GM23338 (cell line): ENCODE measurements around the gene SUPT3H. TPM values are rescaled to one million over a fixed set of nuclear protein-coding genes. Genes with fewer than 3 reads are reported as not detected.

Source experiments
- ATAC-seq: fragments of 200-7000 bp; cut with Tn5 transposase; 3 replicates; pipeline ENCODE4 v1.9.1; 2020
- DNase-seq: peaks from one replicate; pipeline ENCODE4 v3.0.0-alpha.2; 2015; ENCODE audit warnings: low spot score
- H2AFZ ChIP-seq: fragments of 200-600 bp; sonication (generic); 2 replicates; pipeline ENCODE4 v1.8.0; 2016; ENCODE audit warnings: antibody characterized with exemption, mild to moderate bottlenecking, moderate library complexity
- H3F3A ChIP-seq: fragments of 200-600 bp; sonication (generic); replicated peaks from 2 replicates; pipeline ENCODE4 v1.8.0; 2017; ENCODE audit warnings: antibody characterized with exemption, mixed run types, low read depth
- H3K27ac ChIP-seq: fragments of 200-600 bp; sonication (generic); 2 replicates; pipeline ENCODE4 v1.6.1; 2016; ENCODE audit warnings: low read depth
- H3K27me3 ChIP-seq: fragments of 200-600 bp; sonication (generic); 2 replicates; pipeline ENCODE4 v1.8.0; 2016; ENCODE audit warnings: mild to moderate bottlenecking, mixed run types, moderate library complexity; ENCODE audit not compliant: insufficient read depth
- H3K36me3 ChIP-seq: fragments of 200-600 bp; sonication (generic); 2 replicates; pipeline ENCODE4 v1.8.0; 2016; ENCODE audit warnings: mild to moderate bottlenecking; ENCODE audit not compliant: insufficient read depth
- H3K4me1 ChIP-seq: fragments of 200-600 bp; sonication (generic); 2 replicates; pipeline ENCODE4 v1.8.0; 2016; ENCODE audit warnings: mild to moderate bottlenecking, moderate library complexity; ENCODE audit not compliant: insufficient read depth
- H3K4me2 ChIP-seq: fragments of 200-600 bp; sonication (generic); 2 replicates; pipeline ENCODE4 v1.7.1; 2017; ENCODE audit warnings: mixed run types
- H3K4me3 ChIP-seq: fragments of 200-600 bp; sonication (generic); 2 replicates; pipeline ENCODE4 v1.6.1; 2016; ENCODE audit warnings: mixed run types
- H3K79me2 ChIP-seq: fragments of 200-600 bp; sonication (generic); replicated peaks from 2 replicates; pipeline ENCODE4 v1.8.0; 2017; ENCODE audit warnings: mild to moderate bottlenecking; ENCODE audit not compliant: insufficient read depth
- H3K9me2 ChIP-seq: fragments of 200-600 bp; sonication (generic); 2 replicates; pipeline ENCODE4 v1.8.0; 2017; ENCODE audit not compliant: insufficient read depth
- H4K20me1 ChIP-seq: fragments of 200-600 bp; sonication (generic); replicated peaks from 2 replicates; pipeline ENCODE4 v1.8.0; 2017; ENCODE audit warnings: mild to moderate bottlenecking; ENCODE audit not compliant: insufficient read depth
- H3K27ac Mint-ChIP-seq: 2 replicates; pipeline ENCODE4 v1.8.0; 2020; ENCODE audit warnings: inconsistent platforms, mild to moderate bottlenecking, moderate library complexity, mixed read lengths
- H3K27me3 Mint-ChIP-seq: 3 replicates; pipeline ENCODE4 v1.8.0; 2022; ENCODE audit warnings: low read depth, mild to moderate bottlenecking, moderate library complexity, mixed read lengths, inconsistent platforms; ENCODE audit not compliant: insufficient read depth, poor library complexity
- H3K36me3 Mint-ChIP-seq: 3 replicates; pipeline ENCODE4 v1.8.0; 2021; ENCODE audit warnings: low read depth, mild to moderate bottlenecking, inconsistent platforms, moderate library complexity, mixed read lengths
- H3K4me1 Mint-ChIP-seq: 3 replicates; pipeline ENCODE4 v1.8.0; 2020; ENCODE audit warnings: mild to moderate bottlenecking, inconsistent platforms, mixed read lengths
- H3K4me3 Mint-ChIP-seq: 3 replicates; pipeline ENCODE4 v1.8.0; 2021; ENCODE audit warnings: moderate library complexity, mild to moderate bottlenecking, inconsistent platforms, mixed read lengths
- H3K9me3 Mint-ChIP-seq: 3 replicates; pipeline ENCODE4 v1.8.0; 2020; ENCODE audit warnings: moderate library complexity, mild to moderate bottlenecking, inconsistent platforms, mixed read lengths
- EZH2phosphoT487 ChIP-seq: fragments of 200-600 bp; sonication (generic); IDR thresholded peaks from one replicate; pipeline ENCODE4 v1.8.1; 2018; ENCODE audit warnings: antibody characterized with exemption; ENCODE audit not compliant: unreplicated experiment
- JUNB ChIP-seq: IDR thresholded peaks from one replicate; pipeline ENCODE4 v1.6.1; 2016; ENCODE audit warnings: antibody characterized with exemption; ENCODE audit not compliant: unreplicated experiment
- NANOG ChIP-seq: IDR thresholded peaks from 2 replicates; pipeline ENCODE4 v1.6.1; 2016; ENCODE audit warnings: antibody characterized with exemption, borderline replicate concordance
- POLR2AphosphoS5 ChIP-seq: IDR thresholded peaks from 2 replicates; pipeline ENCODE4 v1.6.1; 2016; ENCODE audit warnings: antibody characterized with exemption, low read depth
- ZNF331 ChIP-seq: fragments of 250-450 bp; sonication (Bioruptor Pico); IDR thresholded peaks from 2 replicates; pipeline ENCODE4 v1.5.0; 2020; ENCODE audit warnings: low read depth, mild to moderate bottlenecking, moderate library complexity
- polyA plus RNA-seq: library from polyadenylated mRNA; unstranded; fragments of >200 nt; fragmentation: Nextera tagmentation; extraction: Ambion mirVana; gene quantifications from 2 replicates; pipeline ENCODE4 v1.2.1, GENCODE V29; 2016
- total RNA-seq: library from RNA; depleted of rRNA; stranded (reverse); fragments of >200 nt; shearing (Covaris generic); gene quantifications from 2 replicates; pipeline ENCODE4 v1.2.3, GENCODE V29; 2014
- TF ChIP-seq, protein P1 (sequence below): fragments of 250-450 bp; sonication (Bioruptor Pico); IDR thresholded peaks from 2 replicates; pipeline ENCODE4 v1.5.0; 2020; ENCODE audit warnings: mild to moderate bottlenecking, moderate library complexity
- TF ChIP-seq, protein P2 (sequence below), 2 experiments: fragments of 200-600 bp in 1 of 2; sonication (generic) in 1 of 2; conservative IDR thresholded peaks; 2 replicates each; pipeline versions ENCODE4 v1.5.1 to v1.6.1; 2016 to 2017; ENCODE audit warnings: antibody characterized with exemption in 2 of 2, low read depth in 2 of 2, mild to moderate bottlenecking in 2 of 2, moderate library complexity in 1 of 2

Gene SUPT3H
- total and polyA plus RNA-seq, 2 experiments from 2014 or later: 11.4 to 30.1 TPM

- TF ChIP-seq, protein P1, sequence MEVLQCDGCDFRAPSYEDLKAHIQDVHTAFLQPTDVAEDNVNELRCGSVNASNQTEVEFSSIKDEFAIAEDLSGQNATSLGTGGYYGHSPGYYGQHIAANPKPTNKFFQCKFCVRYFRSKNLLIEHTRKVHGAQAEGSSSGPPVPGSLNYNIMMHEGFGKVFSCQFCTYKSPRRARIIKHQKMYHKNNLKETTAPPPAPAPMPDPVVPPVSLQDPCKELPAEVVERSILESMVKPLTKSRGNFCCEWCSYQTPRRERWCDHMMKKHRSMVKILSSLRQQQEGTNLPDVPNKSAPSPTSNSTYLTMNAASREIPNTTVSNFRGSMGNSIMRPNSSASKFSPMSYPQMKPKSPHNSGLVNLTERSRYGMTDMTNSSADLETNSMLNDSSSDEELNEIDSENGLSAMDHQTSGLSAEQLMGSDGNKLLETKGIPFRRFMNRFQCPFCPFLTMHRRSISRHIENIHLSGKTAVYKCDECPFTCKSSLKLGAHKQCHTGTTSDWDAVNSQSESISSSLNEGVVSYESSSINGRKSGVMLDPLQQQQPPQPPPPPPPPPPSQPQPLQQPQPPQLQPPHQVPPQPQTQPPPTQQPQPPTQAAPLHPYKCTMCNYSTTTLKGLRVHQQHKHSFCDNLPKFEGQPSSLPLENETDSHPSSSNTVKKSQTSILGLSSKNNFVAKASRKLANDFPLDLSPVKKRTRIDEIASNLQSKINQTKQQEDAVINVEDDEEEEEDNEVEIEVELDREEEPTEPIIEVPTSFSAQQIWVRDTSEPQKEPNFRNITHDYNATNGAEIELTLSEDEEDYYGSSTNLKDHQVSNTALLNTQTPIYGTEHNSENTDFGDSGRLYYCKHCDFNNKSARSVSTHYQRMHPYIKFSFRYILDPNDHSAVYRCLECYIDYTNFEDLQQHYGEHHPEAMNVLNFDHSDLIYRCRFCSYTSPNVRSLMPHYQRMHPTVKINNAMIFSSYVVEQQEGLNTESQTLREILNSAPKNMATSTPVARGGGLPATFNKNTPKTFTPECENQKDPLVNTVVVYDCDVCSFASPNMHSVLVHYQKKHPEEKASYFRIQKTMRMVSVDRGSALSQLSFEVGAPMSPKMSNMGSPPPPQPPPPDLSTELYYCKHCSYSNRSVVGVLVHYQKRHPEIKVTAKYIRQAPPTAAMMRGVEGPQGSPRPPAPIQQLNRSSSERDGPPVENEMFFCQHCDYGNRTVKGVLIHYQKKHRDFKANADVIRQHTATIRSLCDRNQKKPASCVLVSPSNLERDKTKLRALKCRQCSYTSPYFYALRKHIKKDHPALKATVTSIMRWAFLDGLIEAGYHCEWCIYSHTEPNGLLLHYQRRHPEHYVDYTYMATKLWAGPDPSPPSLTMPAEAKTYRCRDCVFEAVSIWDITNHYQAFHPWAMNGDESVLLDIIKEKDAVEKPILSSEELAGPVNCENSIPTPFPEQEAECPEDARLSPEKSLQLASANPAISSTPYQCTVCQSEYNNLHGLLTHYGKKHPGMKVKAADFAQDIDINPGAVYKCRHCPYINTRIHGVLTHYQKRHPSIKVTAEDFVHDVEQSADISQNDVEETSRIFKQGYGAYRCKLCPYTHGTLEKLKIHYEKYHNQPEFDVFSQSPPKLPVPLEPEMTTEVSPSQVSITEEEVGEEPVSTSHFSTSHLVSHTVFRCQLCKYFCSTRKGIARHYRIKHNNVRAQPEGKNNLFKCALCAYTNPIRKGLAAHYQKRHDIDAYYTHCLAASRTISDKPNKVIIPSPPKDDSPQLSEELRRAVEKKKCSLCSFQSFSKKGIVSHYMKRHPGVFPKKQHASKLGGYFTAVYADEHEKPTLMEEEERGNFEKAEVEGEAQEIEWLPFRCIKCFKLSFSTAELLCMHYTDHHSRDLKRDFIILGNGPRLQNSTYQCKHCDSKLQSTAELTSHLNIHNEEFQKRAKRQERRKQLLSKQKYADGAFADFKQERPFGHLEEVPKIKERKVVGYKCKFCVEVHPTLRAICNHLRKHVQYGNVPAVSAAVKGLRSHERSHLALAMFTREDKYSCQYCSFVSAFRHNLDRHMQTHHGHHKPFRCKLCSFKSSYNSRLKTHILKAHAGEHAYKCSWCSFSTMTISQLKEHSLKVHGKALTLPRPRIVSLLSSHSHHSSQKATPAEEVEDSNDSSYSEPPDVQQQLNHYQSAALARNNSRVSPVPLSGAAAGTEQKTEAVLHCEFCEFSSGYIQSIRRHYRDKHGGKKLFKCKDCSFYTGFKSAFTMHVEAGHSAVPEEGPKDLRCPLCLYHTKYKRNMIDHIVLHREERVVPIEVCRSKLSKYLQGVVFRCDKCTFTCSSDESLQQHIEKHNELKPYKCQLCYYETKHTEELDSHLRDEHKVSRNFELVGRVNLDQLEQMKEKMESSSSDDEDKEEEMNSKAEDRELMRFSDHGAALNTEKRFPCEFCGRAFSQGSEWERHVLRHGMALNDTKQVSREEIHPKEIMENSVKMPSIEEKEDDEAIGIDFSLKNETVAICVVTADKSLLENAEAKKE (CRISPR knock-in tag): no peak
- TF ChIP-seq ZNF331 (CRISPR knock-in tag) (no peak), NANOG (no peak)
These were observed 571.1 kb downstream of the SUPT3H start (continued) for GRCh38 chr6:44806656-44807055.

DNA sequence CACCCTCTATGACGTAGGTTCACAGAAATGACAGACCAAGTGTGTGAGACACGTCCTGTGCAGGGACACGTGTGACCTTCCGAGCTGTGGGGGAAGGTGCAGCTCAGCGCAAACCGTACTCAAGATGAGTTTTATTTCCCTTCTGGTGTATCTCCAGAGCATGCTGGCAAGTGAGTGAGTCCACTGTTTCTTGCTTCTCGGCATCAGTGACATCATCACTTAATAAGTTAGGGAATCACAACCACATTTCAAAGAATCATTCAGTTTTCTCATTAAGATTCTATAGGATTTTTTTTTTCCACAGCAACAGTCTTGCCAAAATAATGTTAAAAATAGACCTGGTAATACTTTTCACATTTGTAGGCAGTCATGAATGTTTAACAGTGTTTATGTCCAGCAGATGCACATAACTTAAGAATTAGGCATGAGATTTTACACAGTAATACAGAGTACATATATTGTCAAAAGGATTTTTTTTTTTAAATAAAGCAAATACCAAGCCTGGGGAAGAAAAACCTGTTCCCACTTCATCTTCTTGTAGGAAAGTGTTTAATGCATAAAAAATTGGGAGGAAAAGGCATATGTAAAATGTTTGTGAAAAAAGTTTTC is 572.4 kb downstream of the SUPT3H start:
- Histone ChIP-seq H3F3A (no peaks in the 10 kb centered on the region), H4K20me1 (no peaks in the 10 kb centered on the region), H3K27me3 (no peaks in the 10 kb centered on the region), H3K79me2 (no peaks in the 10 kb centered on the region), H3K27ac (no peak overlapping the region), H3K4me3 (no peak overlapping the region), H2AFZ (no peak overlapping the region), H3K36me3 (no peaks in the 10 kb centered on the region), H3K9me2 (no peaks in the 10 kb centered on the region; the same call in none of the 2 replicates), H3K4me1 (peaks cover 8% of the 10 kb centered on the region), H3K4me2 (no peak overlapping the region)
- Mint-ChIP-seq H3K9me3 (no peaks in the 10 kb centered on the region), H3K4me1 (peaks cover 12% of the 10 kb centered on the region), H3K27ac (no peak overlapping the region), H3K36me3 (no peaks in the 10 kb centered on the region), H3K4me3 (no peak overlapping the region), H3K27me3 (no peaks in the 10 kb centered on the region)
- DNase-seq (no peak), ATAC-seq (no peak)
- TF ChIP-seq EZH2phosphoT487: no peak
- TF ChIP-seq JUNB: no peak
- TF ChIP-seq, protein P1 (CRISPR knock-in tag): no peak
- TF ChIP-seq POLR2AphosphoS5: no peak
- TF ChIP-seq, protein P2, sequence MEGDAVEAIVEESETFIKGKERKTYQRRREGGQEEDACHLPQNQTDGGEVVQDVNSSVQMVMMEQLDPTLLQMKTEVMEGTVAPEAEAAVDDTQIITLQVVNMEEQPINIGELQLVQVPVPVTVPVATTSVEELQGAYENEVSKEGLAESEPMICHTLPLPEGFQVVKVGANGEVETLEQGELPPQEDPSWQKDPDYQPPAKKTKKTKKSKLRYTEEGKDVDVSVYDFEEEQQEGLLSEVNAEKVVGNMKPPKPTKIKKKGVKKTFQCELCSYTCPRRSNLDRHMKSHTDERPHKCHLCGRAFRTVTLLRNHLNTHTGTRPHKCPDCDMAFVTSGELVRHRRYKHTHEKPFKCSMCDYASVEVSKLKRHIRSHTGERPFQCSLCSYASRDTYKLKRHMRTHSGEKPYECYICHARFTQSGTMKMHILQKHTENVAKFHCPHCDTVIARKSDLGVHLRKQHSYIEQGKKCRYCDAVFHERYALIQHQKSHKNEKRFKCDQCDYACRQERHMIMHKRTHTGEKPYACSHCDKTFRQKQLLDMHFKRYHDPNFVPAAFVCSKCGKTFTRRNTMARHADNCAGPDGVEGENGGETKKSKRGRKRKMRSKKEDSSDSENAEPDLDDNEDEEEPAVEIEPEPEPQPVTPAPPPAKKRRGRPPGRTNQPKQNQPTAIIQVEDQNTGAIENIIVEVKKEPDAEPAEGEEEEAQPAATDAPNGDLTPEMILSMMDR (conservative IDR thresholded peaks at IDR 0.05; ENCODE audit: low read depth in 2 of 2): no peak
- no peak for TF ChIP-seq ZNF331 (CRISPR knock-in tag)
